Measurements from ENCODE around the gene LRRC23. TPM values are rescaled to one million over a fixed set of nuclear protein-coding genes. Genes with fewer than 3 reads are reported as not detected.

Gene LRRC23
- total RNA-seq, 1 donor = 4.3 TPM

- no peaks in the 10 kb centered on the region for H3K9me3 ChIP-seq (ENCODE audit: low read depth, low read length)
- peak overlapping the region; percentile 14 for H3K4me3 ChIP-seq (ENCODE audit: low read length)
- H3K27me3 ChIP-seq (ENCODE audit: insufficient read depth, low read length) = no peaks in the 10 kb centered on the region
- peaks cover 95% of the 10 kb centered on the region for H3K4me1 ChIP-seq (ENCODE audit: insufficient read depth, low read length)
Observed at GRCh38 chr12:6959058-6959804, 54.6 kb downstream of the LRRC23 start.

- no peaks in the 10 kb centered on the region for H3K27me3 ChIP-seq (ENCODE audit: insufficient read depth, low read length)
- H3K9me3 ChIP-seq (ENCODE audit: low read depth, low read length) = no peaks in the 10 kb centered on the region
- peak overlapping the region; percentile 7 for H3K4me3 ChIP-seq (ENCODE audit: low read length)
- H3K4me1 ChIP-seq (ENCODE audit: insufficient read depth, low read length) = peaks cover 95% of the 10 kb centered on the region
Observed at GRCh38 chr12:6959805-6960592, 55.4 kb downstream of the LRRC23 start.

- Histone ChIP-seq H3K4me1 (ENCODE audit: insufficient read depth, low read length) (peaks cover 94% of the 10 kb centered on the region), H3K9me3 (ENCODE audit: low read depth, low read length) (no peaks in the 10 kb centered on the region), H3K27me3 (ENCODE audit: insufficient read depth, low read length) (no peaks in the 10 kb centered on the region), H3K4me3 (ENCODE audit: low read length) (no peak overlapping the region)
Observed at GRCh38 chr12:6960593-6961277, 56.1 kb downstream of the LRRC23 start.

- H3K4me1 ChIP-seq (ENCODE audit: insufficient read depth, low read length) = peaks cover 89% of the 10 kb centered on the region
- H3K9me3 ChIP-seq (ENCODE audit: low read depth, low read length) = no peaks in the 10 kb centered on the region
- no peak overlapping the region for H3K4me3 ChIP-seq (ENCODE audit: low read length)
- no peaks in the 10 kb centered on the region for H3K27me3 ChIP-seq (ENCODE audit: insufficient read depth, low read length)
Observed at GRCh38 chr12:6961278-6961694, 56.7 kb downstream of the LRRC23 start.

- Histone ChIP-seq H3K4me3 (ENCODE audit: low read length) (no peak overlapping the region), H3K27me3 (ENCODE audit: insufficient read depth, low read length) (no peaks in the 10 kb centered on the region), H3K4me1 (ENCODE audit: insufficient read depth, low read length) (peaks cover 84% of the 10 kb centered on the region), H3K9me3 (ENCODE audit: low read depth, low read length) (no peaks in the 10 kb centered on the region)
Observed at GRCh38 chr12:6961695-6962284, 57.2 kb downstream of the LRRC23 start.

- peaks cover 77% of the 10 kb centered on the region for H3K4me1 ChIP-seq (ENCODE audit: insufficient read depth, low read length)
- no peak overlapping the region for H3K4me3 ChIP-seq (ENCODE audit: low read length)
- no peaks in the 10 kb centered on the region for H3K9me3 ChIP-seq (ENCODE audit: low read depth, low read length)
- no peaks in the 10 kb centered on the region for H3K27me3 ChIP-seq (ENCODE audit: insufficient read depth, low read length)
Observed at GRCh38 chr12:6962285-6963015, 57.8 kb downstream of the LRRC23 start.

- peaks cover 70% of the 10 kb centered on the region for H3K4me1 ChIP-seq (ENCODE audit: insufficient read depth, low read length)
- H3K9me3 ChIP-seq (ENCODE audit: low read depth, low read length) = no peaks in the 10 kb centered on the region
- no peak overlapping the region for H3K4me3 ChIP-seq (ENCODE audit: low read length)
- no peaks in the 10 kb centered on the region for H3K27me3 ChIP-seq (ENCODE audit: insufficient read depth, low read length)
Observed at GRCh38 chr12:6963016-6963731, 58.6 kb downstream of the LRRC23 start.

Other genes with a start within 250 kb of the LRRC23 start
- 31.3 TPM for gene ING4, start 241.7 kb upstream of the LRRC23 start, total RNA-seq
- gene ZNF384, start 215.4 kb upstream of the LRRC23 start, total RNA-seq = 23.2 TPM
- gene PIANP, start 204.0 kb upstream of the LRRC23 start, total RNA-seq = not detected
- 9.3 TPM for gene COPS7A, start 180.8 kb upstream of the LRRC23 start, total RNA-seq
- gene MLF2, start 151.7 kb upstream of the LRRC23 start, total RNA-seq = 63.2 TPM
- gene PTMS, start 138.5 kb upstream of the LRRC23 start, total RNA-seq = 1.9 TPM
- 0.31 TPM for gene LAG3, start 132.3 kb upstream of the LRRC23 start, total RNA-seq
- 94.3 TPM for gene CD4, start 115.3 kb upstream of the LRRC23 start, total RNA-seq
- gene GPR162, start 83.0 kb upstream of the LRRC23 start, total RNA-seq = 4.2 TPM
- 2.6 TPM for gene P3H3, start 76.4 kb upstream of the LRRC23 start, total RNA-seq
- gene GNB3, start 63.9 kb upstream of the LRRC23 start, total RNA-seq = 0.21 TPM
- gene CDCA3, start 53.5 kb upstream of the LRRC23 start, total RNA-seq = 0.10 TPM
- 16.4 TPM for gene USP5, start 52.7 kb upstream of the LRRC23 start, total RNA-seq
- 202 TPM for gene TPI1, start 37.3 kb upstream of the LRRC23 start, total RNA-seq
- 1.6 TPM for gene SPSB2, start 31.5 kb upstream of the LRRC23 start, total RNA-seq
- 11.4 TPM for gene ENO2, start 9.8 kb downstream of the LRRC23 start, total RNA-seq
- 4.6 TPM for gene ATN1, start 23.1 kb downstream of the LRRC23 start, total RNA-seq
- not detected for gene RNU7-1, start 39.0 kb downstream of the LRRC23 start, total RNA-seq
- gene C12orf57, start 39.2 kb downstream of the LRRC23 start, total RNA-seq = 274 TPM
- 99.9 TPM for gene PTPN6, start 46.5 kb downstream of the LRRC23 start, total RNA-seq
- gene PHB2, start 65.8 kb downstream of the LRRC23 start, total RNA-seq = 131 TPM
- gene EMG1, start 66.1 kb downstream of the LRRC23 start, total RNA-seq = 30.6 TPM
- 11.0 TPM for gene LPCAT3, start 113.7 kb downstream of the LRRC23 start, total RNA-seq
- 0.84 TPM for gene C1S, start 155.9 kb downstream of the LRRC23 start, total RNA-seq
- gene C1R, start 187.6 kb downstream of the LRRC23 start, total RNA-seq = 1.4 TPM
- gene C1RL, start 204.4 kb downstream of the LRRC23 start, total RNA-seq = 10.6 TPM
- gene RBP5, start 224.1 kb downstream of the LRRC23 start, total RNA-seq = not detected
- gene CLSTN3, start 225.5 kb downstream of the LRRC23 start, total RNA-seq = 13.0 TPM

Data from mononuclear cell (primary cell).